SK-N-SH treated with all-trans-retinoic acid at 6 μM for 48 hours (cell line): ENCODE data around the gene COL25A1.

Source experiments
- ATAC-seq: fragments of 200-7000 bp; cut with Tn5 transposase; 3 replicates; pipeline ENCODE4 v1.9.1; 2020; ENCODE audit warnings: mild to moderate bottlenecking, moderate library complexity
- ARNTL ChIP-seq: fragments of 450-650 bp; formaldehyde crosslinking; IDR thresholded peaks from 2 replicates; pipeline ENCODE4 v1.5.0; 2020; ENCODE audit warnings: low read depth, mild to moderate bottlenecking, moderate library complexity, borderline replicate concordance
- BACH2 ChIP-seq: fragments of 250-450 bp; sonication (Bioruptor Pico); IDR thresholded peaks from 2 replicates; pipeline ENCODE4 v1.9.0; 2021; ENCODE audit warnings: mild to moderate bottlenecking, borderline replicate concordance
- CSDC2 ChIP-seq: fragments of 250-450 bp; sonication (Bioruptor Pico); IDR thresholded peaks from 2 replicates; pipeline ENCODE4 v1.5.0; 2020; ENCODE audit warnings: mild to moderate bottlenecking, moderate library complexity
- ESRRG ChIP-seq: fragments of 250-450 bp; sonication (Bioruptor Pico); IDR thresholded peaks from 2 replicates; pipeline ENCODE4 v1.6.1; 2021; ENCODE audit warnings: mild to moderate bottlenecking
- GLIS3 ChIP-seq: fragments of 250-450 bp; sonication (Bioruptor Pico); IDR thresholded peaks from 2 replicates; pipeline ENCODE4 v1.5.0; 2020; ENCODE audit warnings: mild to moderate bottlenecking, moderate library complexity
- ISL1 ChIP-seq: fragments of 250-450 bp; sonication (Bioruptor Pico); IDR thresholded peaks from 2 replicates; pipeline ENCODE4 v2.1.2; 2022; ENCODE audit warnings: mild to moderate bottlenecking, moderate library complexity
- OSR1 ChIP-seq: fragments of 250-450 bp; sonication (Bioruptor Pico); IDR thresholded peaks from 2 replicates; pipeline ENCODE4 v1.8.0; 2022; ENCODE audit warnings: moderate library complexity, mild to moderate bottlenecking, inconsistent platforms
- PPARA ChIP-seq: fragments of 250-450 bp; sonication (Bioruptor Pico); IDR thresholded peaks from 2 replicates; pipeline ENCODE4 v1.5.0; 2020; ENCODE audit warnings: mild to moderate bottlenecking, borderline replicate concordance
- RARB ChIP-seq: fragments of 250-450 bp; sonication (Bioruptor Pico); IDR thresholded peaks from 2 replicates; pipeline ENCODE4 v1.8.0; 2021; ENCODE audit warnings: mild to moderate bottlenecking, moderate library complexity
- TCF4 ChIP-seq: fragments of 250-450 bp; sonication (Bioruptor Pico); IDR thresholded peaks from 2 replicates; pipeline ENCODE4 v1.8.0; 2021; ENCODE audit warnings: mild to moderate bottlenecking, moderate library complexity, borderline replicate concordance
- TOX ChIP-seq: fragments of 250-450 bp; sonication (Bioruptor Pico); IDR thresholded peaks from 2 replicates; pipeline ENCODE4 v1.8.0; 2021; ENCODE audit warnings: mild to moderate bottlenecking, moderate library complexity, borderline replicate concordance
- ZC3H10 ChIP-seq: fragments of 250-450 bp; sonication (Bioruptor Pico); IDR thresholded peaks from 2 replicates; pipeline ENCODE4 v1.5.1; 2021; ENCODE audit warnings: mild to moderate bottlenecking, moderate library complexity
- ZFP3 ChIP-seq: fragments of 250-450 bp; sonication (Bioruptor Pico); IDR thresholded peaks from 2 replicates; pipeline ENCODE4 v1.5.0; 2020; ENCODE audit warnings: mild to moderate bottlenecking, moderate library complexity
- ZFP30 ChIP-seq: fragments of 450-650 bp; formaldehyde crosslinking; IDR thresholded peaks from 2 replicates; pipeline ENCODE4 v1.5.0; 2022; ENCODE audit warnings: mild to moderate bottlenecking, moderate library complexity
- ZNF565 ChIP-seq: fragments of 450-650 bp; formaldehyde crosslinking; conservative IDR thresholded peaks from 2 replicates; pipeline ENCODE4 v1.5.0; 2020; ENCODE audit warnings: low read depth, mild to moderate bottlenecking, moderate library complexity
- ZNF70 ChIP-seq: fragments of 450-650 bp; formaldehyde crosslinking; IDR thresholded peaks from 2 replicates; pipeline ENCODE4 v1.5.0; 2020; ENCODE audit warnings: mild to moderate bottlenecking, moderate library complexity
- ZNF8 ChIP-seq: fragments of 450-650 bp; formaldehyde crosslinking; IDR thresholded peaks from 2 replicates; pipeline ENCODE4 v1.5.0; 2020; ENCODE audit warnings: mild to moderate bottlenecking, moderate library complexity
- TF ChIP-seq, protein P1 (sequence below): fragments of 250-450 bp; sonication (Bioruptor Pico); IDR thresholded peaks from 2 replicates; pipeline ENCODE4 v1.8.0; 2021; ENCODE audit warnings: low read depth, mild to moderate bottlenecking, moderate library complexity, borderline replicate concordance
- TF ChIP-seq, protein P2 (sequence below): fragments of 250-450 bp; sonication (Bioruptor Pico); IDR thresholded peaks from 2 replicates; pipeline ENCODE4 v1.5.1; 2020; ENCODE audit warnings: low read depth, mild to moderate bottlenecking, moderate library complexity
- TF ChIP-seq, protein P3 (sequence below): fragments of 250-450 bp; sonication (Bioruptor Pico); IDR thresholded peaks from 2 replicates; pipeline ENCODE4 v1.5.1; 2021; ENCODE audit warnings: mild to moderate bottlenecking, moderate library complexity
- TF ChIP-seq, protein P4 (sequence below): fragments of 250-450 bp; sonication (Bioruptor Pico); IDR thresholded peaks from 2 replicates; pipeline ENCODE4 v1.5.0; 2020; ENCODE audit warnings: mild to moderate bottlenecking, moderate library complexity

COL25A1 gene

DNA sequence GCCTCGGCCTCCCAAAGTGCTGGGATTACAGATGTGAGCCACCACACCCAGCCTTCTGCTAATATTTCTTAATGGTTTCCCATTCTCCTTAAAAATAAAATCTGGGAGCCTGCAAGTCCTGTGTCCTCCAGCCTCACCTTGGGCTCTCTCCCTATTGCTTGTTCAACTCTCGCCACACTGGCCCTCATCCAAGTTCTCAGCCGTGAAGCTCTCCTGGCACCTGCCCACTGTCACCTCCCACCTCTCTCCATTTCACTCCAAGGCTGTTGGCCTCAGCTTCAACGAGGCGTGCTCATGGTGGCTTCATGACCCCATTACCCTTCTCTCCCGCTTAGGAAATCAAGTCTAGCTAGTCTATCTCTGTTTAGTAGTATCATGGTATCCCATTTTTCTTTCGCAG is 530.1 kb downstream of the COL25A1 start:
- ATAC-seq = no peak
- TF ChIP-seq BACH2 (CRISPR knock-in tag) (no peak), ZFP30 (CRISPR knock-in tag) (no peak), ZFP3 (CRISPR knock-in tag) (no peak), OSR1 (CRISPR knock-in tag) (no peak), TOX (CRISPR knock-in tag) (no peak), ZNF8 (no peak), ESRRG (CRISPR knock-in tag) (no peak), TCF4 (no peak), CSDC2 (CRISPR knock-in tag) (no peak), ZNF70 (CRISPR knock-in tag) (no peak), ZNF565 (CRISPR knock-in tag) (no peak), PPARA (CRISPR knock-in tag) (no peak), ISL1 (CRISPR knock-in tag) (no peak), RARB (CRISPR knock-in tag) (no peak), ARNTL (CRISPR knock-in tag) (no peak), ZC3H10 (CRISPR knock-in tag) (no peak)
- TF ChIP-seq, protein P1, sequence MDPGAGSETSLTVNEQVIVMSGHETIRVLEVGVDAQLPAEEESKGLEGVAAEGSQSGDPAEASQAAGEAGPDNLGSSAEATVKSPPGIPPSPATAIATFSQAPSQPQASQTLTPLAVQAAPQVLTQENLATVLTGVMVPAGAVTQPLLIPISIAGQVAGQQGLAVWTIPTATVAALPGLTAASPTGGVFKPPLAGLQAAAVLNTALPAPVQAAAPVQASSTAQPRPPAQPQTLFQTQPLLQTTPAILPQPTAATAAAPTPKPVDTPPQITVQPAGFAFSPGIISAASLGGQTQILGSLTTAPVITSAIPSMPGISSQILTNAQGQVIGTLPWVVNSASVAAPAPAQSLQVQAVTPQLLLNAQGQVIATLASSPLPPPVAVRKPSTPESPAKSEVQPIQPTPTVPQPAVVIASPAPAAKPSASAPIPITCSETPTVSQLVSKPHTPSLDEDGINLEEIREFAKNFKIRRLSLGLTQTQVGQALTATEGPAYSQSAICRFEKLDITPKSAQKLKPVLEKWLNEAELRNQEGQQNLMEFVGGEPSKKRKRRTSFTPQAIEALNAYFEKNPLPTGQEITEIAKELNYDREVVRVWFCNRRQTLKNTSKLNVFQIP (CRISPR knock-in tag) = no peak
- TF ChIP-seq, protein P2, sequence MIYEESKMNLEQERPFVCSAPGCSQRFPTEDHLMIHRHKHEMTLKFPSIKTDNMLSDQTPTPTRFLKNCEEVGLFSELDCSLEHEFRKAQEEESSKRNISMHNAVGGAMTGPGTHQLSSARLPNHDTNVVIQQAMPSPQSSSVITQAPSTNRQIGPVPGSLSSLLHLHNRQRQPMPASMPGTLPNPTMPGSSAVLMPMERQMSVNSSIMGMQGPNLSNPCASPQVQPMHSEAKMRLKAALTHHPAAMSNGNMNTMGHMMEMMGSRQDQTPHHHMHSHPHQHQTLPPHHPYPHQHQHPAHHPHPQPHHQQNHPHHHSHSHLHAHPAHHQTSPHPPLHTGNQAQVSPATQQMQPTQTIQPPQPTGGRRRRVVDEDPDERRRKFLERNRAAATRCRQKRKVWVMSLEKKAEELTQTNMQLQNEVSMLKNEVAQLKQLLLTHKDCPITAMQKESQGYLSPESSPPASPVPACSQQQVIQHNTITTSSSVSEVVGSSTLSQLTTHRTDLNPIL (CRISPR knock-in tag) = no peak
- TF ChIP-seq, protein P3, sequence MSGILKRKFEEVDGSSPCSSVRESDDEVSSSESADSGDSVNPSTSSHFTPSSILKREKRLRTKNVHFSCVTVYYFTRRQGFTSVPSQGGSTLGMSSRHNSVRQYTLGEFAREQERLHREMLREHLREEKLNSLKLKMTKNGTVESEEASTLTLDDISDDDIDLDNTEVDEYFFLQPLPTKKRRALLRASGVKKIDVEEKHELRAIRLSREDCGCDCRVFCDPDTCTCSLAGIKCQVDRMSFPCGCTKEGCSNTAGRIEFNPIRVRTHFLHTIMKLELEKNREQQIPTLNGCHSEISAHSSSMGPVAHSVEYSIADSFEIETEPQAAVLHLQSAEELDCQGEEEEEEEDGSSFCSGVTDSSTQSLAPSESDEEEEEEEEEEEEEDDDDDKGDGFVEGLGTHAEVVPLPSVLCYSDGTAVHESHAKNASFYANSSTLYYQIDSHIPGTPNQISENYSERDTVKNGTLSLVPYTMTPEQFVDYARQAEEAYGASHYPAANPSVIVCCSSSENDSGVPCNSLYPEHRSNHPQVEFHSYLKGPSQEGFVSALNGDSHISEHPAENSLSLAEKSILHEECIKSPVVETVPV (CRISPR knock-in tag) = no peak

DNA sequence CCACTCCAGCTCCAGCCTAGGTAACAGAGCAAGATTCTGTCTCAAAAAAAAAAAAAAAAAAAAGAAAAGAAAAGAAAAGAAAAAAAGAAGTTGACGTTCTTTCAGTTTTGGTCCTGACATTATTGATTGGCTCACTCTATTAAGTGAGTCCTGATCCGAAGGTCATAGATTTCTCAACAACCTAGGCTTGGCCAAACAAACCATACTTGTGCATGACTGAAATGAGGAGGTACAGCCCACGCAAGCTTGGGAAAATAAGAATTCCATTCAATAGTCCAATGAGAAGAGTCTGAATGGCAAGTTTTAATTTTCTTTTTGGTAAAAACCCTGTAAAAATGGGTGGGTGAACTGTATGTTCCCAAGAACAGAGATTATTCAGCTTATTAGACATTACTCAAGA is 536.4 kb downstream of the COL25A1 start:
- no peak for ATAC-seq
- no peak for TF ChIP-seq RARB (CRISPR knock-in tag)

DNA sequence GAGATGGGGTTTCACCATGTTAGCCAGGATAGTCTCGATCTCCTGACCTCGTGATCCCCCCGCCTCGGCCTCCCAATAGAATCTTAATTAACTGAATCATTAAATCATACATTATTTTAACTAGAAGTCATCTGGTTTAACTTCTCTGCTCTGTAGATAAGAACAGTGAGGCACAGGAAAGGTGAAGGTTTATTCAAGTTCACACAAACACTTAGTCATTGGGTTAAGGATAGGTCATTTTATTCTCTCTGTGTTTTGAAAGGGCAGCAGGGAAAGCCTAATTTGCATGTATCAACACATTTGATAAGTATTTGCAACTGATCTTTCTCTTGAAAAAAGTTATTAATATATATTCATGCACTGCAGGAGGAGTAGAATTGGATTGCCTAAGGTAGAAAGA is 538.5 kb downstream of the COL25A1 start:
- TF ChIP-seq CSDC2 (CRISPR knock-in tag) (no peak), ESRRG (CRISPR knock-in tag) (no peak), TCF4 (no peak), ZFP3 (CRISPR knock-in tag) (no peak), GLIS3 (no peak), ZNF8 (no peak), ZFP30 (CRISPR knock-in tag) (no peak), ZC3H10 (CRISPR knock-in tag) (no peak), ISL1 (CRISPR knock-in tag) (no peak), ZNF70 (CRISPR knock-in tag) (no peak), TOX (CRISPR knock-in tag) (no peak), RARB (CRISPR knock-in tag) (no peak)
- TF ChIP-seq, protein P1 (CRISPR knock-in tag) = no peak
- TF ChIP-seq, protein P2 (CRISPR knock-in tag) = no peak
- TF ChIP-seq, protein P4, sequence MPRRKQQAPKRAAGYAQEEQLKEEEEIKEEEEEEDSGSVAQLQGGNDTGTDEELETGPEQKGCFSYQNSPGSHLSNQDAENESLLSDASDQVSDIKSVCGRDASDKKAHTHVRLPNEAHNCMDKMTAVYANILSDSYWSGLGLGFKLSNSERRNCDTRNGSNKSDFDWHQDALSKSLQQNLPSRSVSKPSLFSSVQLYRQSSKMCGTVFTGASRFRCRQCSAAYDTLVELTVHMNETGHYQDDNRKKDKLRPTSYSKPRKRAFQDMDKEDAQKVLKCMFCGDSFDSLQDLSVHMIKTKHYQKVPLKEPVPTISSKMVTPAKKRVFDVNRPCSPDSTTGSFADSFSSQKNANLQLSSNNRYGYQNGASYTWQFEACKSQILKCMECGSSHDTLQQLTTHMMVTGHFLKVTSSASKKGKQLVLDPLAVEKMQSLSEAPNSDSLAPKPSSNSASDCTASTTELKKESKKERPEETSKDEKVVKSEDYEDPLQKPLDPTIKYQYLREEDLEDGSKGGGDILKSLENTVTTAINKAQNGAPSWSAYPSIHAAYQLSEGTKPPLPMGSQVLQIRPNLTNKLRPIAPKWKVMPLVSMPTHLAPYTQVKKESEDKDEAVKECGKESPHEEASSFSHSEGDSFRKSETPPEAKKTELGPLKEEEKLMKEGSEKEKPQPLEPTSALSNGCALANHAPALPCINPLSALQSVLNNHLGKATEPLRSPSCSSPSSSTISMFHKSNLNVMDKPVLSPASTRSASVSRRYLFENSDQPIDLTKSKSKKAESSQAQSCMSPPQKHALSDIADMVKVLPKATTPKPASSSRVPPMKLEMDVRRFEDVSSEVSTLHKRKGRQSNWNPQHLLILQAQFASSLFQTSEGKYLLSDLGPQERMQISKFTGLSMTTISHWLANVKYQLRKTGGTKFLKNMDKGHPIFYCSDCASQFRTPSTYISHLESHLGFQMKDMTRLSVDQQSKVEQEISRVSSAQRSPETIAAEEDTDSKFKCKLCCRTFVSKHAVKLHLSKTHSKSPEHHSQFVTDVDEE (CRISPR knock-in tag) = no peak
- TF ChIP-seq, all 23 proteins: peak for 0
- no peak for ATAC-seq
